GM21576 (cell line): ENCODE data around the gene ATF6.

ENCODE experiments used
- ATAC-seq: cut with Tn5 transposase; IDR thresholded peaks from one replicate; pipeline ENCODE4 v1.9.1; 2021; ENCODE audit warnings: mild to moderate bottlenecking, moderate library complexity; ENCODE audit not compliant: unreplicated experiment

The ATF6 gene

GRCh38 chr1:161885003-161885402 is 118.9 kb downstream of the ATF6 start:
- ATAC-seq: no peak

- no peak for ATAC-seq
Measured at GRCh38 chr1:161885759-161886158, 119.6 kb downstream of the ATF6 start.

- no peak for ATAC-seq
Measured at GRCh38 chr1:161886589-161886988, 120.5 kb downstream of the ATF6 start.

GRCh38 chr1:161887730-161888287 is 121.7 kb downstream of the ATF6 start:
- ATAC-seq: no peak

DNA sequence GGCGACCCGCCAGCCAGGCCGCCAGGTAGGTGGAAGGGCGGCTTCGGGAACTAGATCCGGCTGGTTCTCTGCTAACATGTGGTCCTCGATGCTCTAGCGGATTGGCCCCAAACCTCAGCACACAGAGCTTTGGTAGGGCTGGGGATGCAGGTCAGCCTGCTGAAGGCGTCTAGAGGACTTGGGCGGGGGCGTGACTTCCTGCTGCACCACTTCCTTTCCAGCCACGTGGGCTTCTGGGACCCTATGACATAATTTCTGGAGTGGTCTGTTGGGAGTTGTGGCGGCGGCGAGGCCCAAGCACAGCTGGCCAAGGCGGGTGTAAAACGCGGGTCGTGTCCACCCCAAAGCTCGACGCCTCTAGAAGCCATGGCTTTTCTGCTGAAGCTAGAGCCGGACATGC is 124.5 kb downstream of the ATF6 start:
- no peak for ATAC-seq

DNA sequence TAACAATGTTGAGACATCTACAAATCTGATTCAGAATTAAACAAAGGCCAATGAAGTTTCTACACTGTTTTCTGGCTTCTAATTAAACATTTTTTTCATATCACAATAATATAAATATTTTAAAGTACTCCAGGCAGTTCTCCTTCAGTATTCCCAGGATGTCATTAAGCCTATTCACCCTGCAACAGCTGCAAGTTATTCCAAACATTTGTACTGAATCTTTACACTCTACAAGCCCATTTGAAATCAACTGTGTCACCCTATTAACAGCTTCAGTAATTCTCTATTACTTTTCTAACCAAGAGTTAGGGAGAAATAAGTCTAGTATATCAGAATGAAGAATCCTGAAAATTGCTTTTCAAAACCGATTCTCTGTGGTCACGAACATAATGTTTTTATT is 133.0 kb downstream of the ATF6 start:
- no peak for ATAC-seq

DNA sequence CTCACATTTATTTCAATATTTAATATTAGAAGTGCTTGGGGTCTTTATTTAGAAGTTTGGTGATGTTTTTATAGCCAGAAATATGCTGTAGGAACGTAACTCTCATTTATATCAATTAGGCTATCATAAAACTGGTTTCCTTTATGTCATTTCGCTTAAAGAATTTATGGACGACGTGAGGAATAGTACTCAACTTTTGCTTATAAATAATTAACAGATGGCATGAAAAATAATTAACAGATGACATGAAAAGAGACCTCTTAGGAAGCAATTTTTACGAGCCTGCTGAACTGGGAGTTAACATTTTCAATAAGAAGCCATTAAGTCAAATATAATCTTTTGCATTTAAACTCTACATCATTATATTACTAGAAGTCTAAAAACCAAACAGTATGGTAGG is 134.0 kb downstream of the ATF6 start:
- no peak for ATAC-seq

DNA sequence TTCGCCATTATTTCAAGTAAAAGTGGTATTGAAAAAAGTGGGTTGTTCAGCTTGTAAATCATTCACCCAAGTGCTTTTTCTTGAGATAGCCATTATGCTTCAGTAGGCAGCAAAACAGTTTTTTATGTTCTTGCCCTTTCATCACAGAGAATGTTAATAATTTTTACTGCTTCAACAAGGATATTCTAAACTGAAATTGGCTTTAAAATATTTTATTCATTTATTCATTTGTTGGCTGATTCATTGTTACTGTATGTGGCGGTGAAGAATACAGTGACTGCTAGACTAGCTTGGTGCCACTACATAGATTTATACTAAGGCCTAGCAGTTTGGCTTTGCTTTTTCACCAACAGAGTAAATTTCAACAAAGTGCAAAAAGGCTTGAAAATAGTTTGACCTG is 136.1 kb downstream of the ATF6 start:
- ATAC-seq: no peak

- ATAC-seq: no peak
Measured at GRCh38 chr1:161905269-161905884, 139.3 kb downstream of the ATF6 start.

- no peak for ATAC-seq
Measured at GRCh38 chr1:161907265-161907664, 141.1 kb downstream of the ATF6 start.

- ATAC-seq: no peak
Measured at GRCh38 chr1:161908264-161908663, 142.1 kb downstream of the ATF6 start.

GRCh38 chr1:161910604-161911003 is 144.5 kb downstream of the ATF6 start:
- ATAC-seq: no peak

DNA sequence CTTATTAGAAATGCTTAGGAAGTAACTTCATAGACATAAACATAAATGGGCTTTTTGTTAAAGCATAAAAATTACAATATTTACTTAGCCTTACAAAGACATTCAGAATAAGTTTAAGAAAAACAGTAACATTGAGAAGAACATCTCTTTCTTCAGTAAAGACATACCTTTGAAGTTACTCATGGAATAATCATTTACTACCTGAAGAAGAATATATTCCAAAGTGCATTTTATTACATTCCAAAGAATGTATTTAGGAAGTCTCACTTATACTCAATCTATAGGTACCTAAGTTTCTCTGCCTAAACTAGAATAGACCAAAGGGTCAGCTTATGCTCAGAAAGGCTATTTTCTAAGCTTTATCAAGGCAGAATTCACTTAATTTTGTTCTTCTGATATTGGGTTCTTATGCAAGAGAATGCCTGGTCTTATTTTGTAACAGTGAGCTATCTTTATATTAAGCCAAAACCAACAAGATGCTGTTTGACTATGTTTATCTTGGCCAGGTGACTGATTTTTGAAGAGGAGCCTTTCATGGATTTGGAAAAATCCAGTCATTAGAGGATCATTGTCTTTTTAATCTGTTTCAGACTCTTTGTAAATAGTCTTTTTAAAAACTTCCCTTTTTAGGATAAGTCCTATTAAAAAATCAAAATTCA is 147.5 kb downstream of the ATF6 start:
- ATAC-seq: no peak

DNA sequence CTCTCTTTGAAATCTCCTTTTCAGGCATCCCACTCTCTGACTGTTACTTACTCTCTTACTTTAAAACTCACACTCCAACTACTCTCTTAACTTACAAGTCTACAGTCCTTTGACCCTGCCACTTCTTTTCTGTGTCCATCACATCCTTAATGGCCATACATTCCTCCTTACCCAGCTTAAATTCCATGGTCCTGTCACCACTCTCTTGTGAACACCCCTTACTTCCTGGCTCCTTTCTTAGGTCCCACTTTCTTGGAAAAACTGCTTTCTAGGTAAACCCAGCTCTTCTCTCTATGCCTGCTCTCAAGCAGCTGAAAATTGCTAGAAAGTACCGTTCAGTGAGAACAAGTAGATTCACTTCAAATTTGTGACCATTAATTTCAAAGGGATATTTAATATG is 148.5 kb downstream of the ATF6 start:
- ATAC-seq: no peak

- peak; percentile 65 for ATAC-seq
Measured at GRCh38 chr1:161915051-161915503, 149.0 kb downstream of the ATF6 start.

GRCh38 chr1:161915978-161916377 is 149.9 kb downstream of the ATF6 start:
- peak; percentile 8 for ATAC-seq

DNA sequence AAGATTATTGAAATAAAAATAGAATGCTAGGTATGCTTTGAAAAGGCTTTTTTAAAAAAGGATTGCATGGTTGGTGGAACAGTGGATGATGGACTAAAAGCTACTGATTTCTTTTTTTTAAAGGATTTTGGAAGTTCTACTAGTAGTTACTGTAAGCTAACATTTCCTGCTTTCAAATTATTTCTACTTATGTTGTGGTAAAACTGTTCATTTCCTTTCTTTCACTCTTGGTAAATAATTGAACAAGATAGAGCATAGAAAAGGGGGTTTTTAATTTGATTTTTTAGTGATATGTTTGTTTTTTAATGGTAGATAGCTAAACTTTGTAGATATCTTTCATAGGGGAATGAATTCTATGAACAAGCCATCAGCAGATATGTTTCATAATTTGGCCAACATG is 153.1 kb downstream of the ATF6 start:
- ATAC-seq: no peak

DNA sequence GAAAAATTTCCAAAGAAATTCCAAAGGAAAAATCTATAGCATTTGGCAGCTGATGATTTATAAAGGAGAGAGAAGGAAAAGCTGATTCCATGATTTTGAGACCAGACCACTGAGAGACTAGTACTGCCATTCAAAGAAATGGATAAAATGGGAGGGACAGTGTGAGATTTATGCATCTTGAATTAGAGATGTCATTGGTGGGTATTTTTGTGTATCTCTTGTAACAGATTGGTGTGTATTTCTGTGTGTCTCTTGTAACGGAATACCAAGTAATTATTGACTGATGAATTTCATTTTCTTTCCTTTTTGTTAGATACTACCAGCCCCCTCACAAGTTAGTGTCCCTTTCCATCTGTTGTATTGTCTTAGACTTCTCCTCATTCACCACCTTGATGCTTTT is 155.4 kb downstream of the ATF6 start:
- no peak for ATAC-seq

DNA sequence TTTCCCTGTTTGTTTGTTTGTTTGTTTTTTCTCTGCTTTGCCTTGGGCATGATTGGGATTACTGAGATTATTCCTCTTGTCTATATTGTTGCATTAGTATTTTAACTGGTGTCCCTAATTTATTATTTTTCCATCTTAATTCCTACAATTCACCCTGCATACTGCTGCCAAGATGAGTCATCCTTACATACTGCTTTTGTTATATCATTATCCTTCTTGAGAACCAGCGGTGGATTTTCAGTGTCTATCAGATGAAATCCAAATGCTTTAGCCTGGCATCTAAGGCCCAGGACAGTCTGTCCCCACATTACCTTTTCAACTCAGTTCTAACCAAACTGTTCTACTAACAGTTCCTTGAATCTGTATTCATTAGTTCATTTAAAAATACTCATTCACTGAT is 155.9 kb downstream of the ATF6 start:
- no peak for ATAC-seq

DNA sequence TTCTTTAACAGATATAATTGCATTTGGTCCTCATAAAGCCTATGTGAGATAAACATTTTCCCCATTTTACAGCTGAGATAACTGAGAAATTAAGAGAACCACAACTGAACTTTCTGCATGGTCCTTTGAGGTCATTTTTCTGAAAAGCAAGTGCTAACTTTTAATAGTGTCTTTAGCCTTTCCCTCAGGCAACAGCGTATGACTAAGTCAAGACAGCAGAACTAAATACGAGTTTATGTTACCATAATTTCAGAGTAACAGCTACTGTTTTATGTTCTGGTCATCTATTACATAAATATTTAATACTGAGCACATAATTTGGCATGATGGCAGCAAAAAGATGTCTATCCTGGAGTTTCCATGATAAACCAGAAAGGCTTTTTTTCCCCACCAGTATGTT is 161.9 kb downstream of the ATF6 start:
- no peak for ATAC-seq

DNA sequence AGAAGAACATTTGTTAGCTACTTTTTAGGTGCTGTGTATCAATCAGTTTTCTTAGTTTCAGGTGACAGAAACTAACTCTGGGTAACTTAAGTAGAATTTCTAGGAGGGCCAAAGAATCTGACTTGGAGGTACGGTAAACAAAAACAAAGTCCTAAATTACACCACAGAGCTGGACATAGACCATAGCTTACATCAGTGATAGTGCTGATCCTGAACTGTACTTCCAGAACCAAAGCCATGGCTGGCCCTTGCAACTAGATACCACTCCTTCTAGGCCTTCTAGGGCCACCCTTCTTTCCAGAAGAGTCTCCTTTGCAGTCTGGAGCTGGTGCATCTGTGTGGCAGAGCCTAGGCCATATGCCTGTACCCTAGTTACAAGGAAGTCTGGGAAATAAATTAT is 163.0 kb downstream of the ATF6 start:
- ATAC-seq: no peak

- no peak for ATAC-seq
Measured at GRCh38 chr1:161930064-161930463, 163.9 kb downstream of the ATF6 start.

DNA sequence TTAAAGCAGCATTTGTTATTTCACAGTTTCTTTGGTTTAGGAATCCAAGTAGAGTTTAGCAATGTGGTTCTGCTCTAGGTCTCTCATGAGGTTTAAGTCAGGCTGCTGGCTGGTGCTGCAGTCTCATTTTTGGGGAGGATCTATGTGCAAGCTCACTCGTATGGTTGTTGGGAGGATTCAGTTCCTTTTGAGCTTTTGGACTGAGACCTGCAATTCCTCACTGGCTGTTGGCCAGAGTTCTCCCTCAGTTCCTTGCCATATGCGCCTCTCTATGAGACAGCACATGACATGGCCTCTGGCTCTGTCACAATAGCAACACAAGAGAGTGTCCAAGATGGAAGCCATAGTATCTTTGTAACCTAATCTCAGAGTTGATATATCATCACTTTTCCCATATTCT is 166.5 kb downstream of the ATF6 start:
- ATAC-seq: no peak
